Measurements from ENCODE around the gene ITGA6.
A peak's percentile ranks its signal among the peaks of the same experiment; 100 is the strongest.

The ITGA6 gene

DNA sequence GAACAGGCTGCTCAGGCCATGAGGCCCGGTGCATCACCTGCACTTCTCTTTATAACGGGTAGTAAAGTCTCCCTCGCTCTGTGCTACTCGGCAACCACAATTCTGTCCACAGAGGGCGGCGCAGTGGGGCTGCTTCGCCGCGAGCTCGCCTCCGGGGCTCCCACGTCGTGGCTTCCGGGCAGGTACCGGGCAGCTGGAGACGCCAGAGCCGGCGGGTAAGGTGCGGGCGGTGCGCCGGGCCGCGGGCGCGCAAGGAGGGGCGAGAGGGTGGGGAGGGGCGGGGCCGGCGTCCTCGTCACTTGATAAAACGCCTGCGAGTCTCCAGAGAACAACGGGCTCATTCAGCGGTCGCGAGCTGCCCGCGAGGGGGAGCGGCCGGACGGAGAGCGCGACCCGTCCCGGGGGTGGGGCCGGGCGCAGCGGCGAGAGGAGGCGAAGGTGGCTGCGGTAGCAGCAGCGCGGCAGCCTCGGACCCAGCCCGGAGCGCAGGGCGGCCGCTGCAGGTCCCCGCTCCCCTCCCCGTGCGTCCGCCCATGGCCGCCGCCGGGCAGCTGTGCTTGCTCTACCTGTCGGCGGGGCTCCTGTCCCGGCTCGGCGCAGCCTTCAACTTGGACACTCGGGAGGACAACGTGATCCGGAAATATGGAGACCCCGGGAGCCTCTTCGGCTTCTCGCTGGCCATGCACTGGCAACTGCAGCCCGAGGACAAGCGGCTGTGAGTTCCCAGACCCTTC is at the start of gene ITGA6:
TSS of gene ITGA6 (plus strand) at position 331 of the 734 bp plus-strand sequence.
- no peak for DNase-seq (ENCODE audit: low read depth)
- TF ChIP-seq, protein P1, sequence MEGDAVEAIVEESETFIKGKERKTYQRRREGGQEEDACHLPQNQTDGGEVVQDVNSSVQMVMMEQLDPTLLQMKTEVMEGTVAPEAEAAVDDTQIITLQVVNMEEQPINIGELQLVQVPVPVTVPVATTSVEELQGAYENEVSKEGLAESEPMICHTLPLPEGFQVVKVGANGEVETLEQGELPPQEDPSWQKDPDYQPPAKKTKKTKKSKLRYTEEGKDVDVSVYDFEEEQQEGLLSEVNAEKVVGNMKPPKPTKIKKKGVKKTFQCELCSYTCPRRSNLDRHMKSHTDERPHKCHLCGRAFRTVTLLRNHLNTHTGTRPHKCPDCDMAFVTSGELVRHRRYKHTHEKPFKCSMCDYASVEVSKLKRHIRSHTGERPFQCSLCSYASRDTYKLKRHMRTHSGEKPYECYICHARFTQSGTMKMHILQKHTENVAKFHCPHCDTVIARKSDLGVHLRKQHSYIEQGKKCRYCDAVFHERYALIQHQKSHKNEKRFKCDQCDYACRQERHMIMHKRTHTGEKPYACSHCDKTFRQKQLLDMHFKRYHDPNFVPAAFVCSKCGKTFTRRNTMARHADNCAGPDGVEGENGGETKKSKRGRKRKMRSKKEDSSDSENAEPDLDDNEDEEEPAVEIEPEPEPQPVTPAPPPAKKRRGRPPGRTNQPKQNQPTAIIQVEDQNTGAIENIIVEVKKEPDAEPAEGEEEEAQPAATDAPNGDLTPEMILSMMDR (IDR thresholded peaks at IDR 0.05; ENCODE audit: low read depth, low read length, missing control alignments) = no peak
- peak within 1 kb of the TSS; percentile 24 for H3K4me3 ChIP-seq (ENCODE audit: low read depth, low read length)

DNA sequence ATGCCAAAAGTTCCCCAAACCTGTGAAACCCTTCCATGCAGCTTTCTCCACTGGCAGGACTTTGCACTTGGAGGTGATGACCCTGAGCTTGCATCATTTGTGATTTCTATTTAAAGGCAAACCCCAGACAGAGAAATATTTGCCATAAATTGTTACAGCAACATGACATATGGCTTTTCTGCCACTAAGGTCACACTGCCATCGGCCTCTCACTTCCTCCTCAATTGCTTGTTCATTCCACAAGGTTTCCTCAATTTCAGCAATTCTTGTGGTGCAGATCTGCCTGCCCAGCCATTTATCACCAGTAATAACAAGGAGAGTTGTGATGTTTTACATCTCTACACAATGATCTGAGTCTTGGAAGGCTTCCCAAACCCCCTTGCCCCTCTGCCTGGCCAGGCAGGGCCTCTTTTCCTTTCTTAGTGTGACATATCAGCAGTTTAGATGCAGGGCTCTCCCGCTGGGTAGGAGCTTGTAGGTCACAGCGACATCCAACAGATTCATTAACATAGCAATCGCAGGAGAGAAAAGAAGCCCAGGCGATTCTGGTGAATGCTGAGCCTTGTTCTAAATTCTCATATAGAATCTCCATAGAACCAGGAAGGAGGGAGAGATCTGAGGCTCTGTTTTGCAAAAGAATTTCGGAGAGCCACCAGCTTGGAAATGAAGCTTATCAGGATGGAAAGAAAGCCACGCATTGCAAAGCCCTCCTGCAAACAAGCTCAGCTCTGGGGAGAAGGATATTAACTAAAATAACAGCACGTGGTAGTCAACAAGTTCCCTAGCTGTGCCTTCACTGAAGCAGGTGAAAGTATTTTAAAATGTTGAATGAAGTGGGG is 46.7 kb upstream of the ITGA6 start:
- TF ChIP-seq, protein P1 (IDR thresholded peaks at IDR 0.05; ENCODE audit: low read depth, low read length, missing control alignments) = no peak
- DNase-seq (ENCODE audit: low read depth) = no peak
- H3K4me3 ChIP-seq (ENCODE audit: low read depth, low read length) = no peak overlapping the region

DNA sequence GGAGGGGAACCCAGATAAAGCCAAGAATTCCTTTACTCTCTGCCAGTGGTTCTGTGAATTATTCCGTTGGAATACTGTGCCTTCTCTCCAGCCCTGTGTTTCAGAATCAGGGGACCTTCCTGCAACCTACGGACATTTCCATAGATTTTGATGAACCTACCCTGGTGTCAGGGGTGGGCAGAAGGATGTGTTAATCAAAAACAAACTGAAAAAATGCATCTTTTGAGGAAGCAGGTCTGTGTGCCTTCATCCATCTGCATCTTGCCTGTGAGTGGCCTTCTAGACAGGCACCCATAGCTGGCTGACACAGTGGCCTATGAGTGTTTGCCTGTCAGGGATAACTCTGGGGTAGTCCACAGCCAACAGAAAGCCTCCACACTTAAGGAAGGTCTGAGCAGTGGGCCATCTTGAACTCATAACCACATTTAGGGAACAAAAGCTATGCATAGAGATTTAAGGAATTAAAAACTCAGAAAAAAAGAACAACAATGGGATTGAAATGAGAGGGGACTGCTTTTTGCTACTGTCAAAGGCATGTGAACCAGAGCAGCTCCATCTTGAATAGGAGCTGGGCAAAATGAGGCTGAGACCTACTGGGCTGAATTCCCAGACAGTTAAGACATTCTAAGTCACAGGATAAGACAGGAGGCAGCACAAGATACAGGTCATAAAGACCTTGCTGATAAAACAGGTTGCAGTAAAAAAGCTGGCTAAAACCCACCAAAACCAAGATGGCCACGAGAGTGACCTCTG is 45.9 kb upstream of the ITGA6 start:
- H3K4me3 ChIP-seq (ENCODE audit: low read depth, low read length) = no peak overlapping the region
- TF ChIP-seq, protein P1 (IDR thresholded peaks at IDR 0.05; ENCODE audit: low read depth, low read length, missing control alignments) = no peak
- no peak for DNase-seq (ENCODE audit: low read depth)

DNA sequence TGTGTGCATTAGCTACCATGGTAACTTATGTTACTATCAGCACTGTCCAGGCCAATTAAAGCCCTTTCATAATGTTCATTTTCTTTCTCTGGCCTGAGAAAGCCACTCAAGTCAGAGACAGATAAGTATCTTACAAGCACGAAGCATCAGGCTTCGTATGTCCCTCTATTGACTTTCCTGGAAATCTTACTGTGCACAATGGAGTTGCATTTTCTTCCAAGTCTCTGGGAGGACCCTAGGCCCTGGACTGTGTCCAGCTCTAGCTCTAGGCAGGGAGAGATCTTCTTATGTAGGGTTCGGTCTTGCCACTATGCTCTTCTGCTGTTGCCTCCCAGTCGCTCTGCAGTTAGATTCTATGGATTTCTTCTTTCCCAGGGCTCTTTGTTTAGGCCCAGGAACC is 40.0 kb upstream of the ITGA6 start:
- no peak for DNase-seq (ENCODE audit: low read depth)
- no peak overlapping the region for H3K4me3 ChIP-seq (ENCODE audit: low read depth, low read length)
- TF ChIP-seq, protein P1 (IDR thresholded peaks at IDR 0.05; ENCODE audit: low read depth, low read length, missing control alignments) = no peak

DNA sequence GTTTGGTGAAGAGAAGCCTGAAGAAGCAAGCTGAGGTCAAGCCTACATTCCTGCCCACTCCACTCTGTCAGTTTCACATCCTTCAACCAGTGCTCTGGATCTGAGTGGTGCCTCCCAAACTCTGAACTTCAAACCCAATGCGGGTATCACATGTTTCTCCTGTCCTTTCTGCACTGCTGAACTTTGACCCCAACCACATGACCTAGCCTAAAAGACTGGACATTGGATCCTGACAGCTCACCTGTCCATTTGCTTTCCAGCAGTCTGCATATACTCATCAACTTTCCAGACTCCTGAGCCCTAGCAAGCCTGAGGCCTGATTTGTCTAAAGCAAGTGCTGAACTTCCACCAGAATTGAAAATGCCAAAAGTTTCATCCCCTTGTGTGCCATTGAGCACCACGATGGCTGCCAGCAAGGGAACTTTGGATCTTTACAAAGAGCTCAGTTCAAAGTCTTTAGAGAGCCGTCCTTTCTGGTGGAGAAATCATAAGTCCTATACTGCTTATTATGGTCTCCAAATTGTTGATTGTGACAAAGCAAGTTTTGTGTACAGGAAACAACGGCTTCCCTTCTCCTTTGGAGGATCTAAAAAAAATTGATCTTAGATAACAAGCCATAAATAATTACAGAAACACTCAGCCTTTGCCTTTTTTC is 37.6 kb upstream of the ITGA6 start:
- no peak overlapping the region for H3K4me3 ChIP-seq (ENCODE audit: low read depth, low read length)
- DNase-seq (ENCODE audit: low read depth) = no peak
- TF ChIP-seq, protein P1 (IDR thresholded peaks at IDR 0.05; ENCODE audit: low read depth, low read length, missing control alignments) = no peak

DNA sequence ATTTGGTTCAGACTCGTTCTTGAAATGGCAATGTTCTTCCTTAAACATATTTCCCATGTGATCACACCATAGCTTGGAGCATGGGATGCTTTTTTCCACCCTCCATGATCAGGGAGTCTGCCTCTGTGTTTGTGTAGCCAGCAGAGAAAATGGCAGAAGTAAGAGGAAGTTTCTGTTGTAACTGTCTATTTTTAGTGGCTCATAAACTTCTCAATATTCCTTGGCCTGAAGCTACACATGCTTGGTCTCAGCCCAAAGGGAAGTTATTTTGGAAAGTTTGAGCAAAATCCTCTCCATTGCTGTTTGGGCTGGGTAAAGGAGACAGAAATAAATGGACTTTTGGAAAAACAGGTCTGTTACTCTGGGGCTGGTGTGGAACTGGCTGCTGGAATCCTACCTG is 33.4 kb upstream of the ITGA6 start:
- TF ChIP-seq, protein P1 (IDR thresholded peaks at IDR 0.05; ENCODE audit: low read depth, low read length, missing control alignments) = no peak
- H3K4me3 ChIP-seq (ENCODE audit: low read depth, low read length) = no peak overlapping the region
- DNase-seq (ENCODE audit: low read depth) = no peak
